ENCODE data around the gene ANKRD33.

The ANKRD33 gene

DNA sequence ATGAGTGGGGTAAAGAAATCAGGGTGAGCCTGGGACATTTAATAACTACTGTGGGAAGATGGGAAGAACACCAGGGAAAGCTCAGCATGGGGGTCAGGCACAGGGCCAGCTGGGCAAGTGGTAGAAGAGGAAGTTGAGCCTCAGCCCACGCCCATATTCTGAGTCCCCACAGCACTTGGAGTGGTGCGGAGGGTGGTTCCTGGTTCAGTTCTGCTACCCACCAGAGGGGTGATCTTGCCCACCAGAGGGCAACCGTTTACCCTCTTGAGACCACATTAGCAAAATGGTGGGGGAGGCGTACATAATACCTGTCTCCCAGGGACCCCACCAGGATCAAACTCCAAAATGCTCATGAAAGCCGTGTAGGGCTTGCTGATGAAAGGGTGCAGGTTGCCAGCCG is 16.8 kb upstream of the ANKRD33 start:
- no peak overlapping the region for H3K56ac ChIP-seq (ENCODE audit: low read length)
- no peak overlapping the region for H2AK5ac ChIP-seq (ENCODE audit: low read length)
- H2BK120ac ChIP-seq (ENCODE audit: low read depth, low read length) = no peak overlapping the region
- H4K8ac ChIP-seq (ENCODE audit: low read depth, low read length) = no peak overlapping the region
- H3K36me3 ChIP-seq (ENCODE audit: control insufficient read depth, insufficient read depth, low read length) = no peaks in the 10 kb centered on the region
- no peak overlapping the region for H3K4me2 ChIP-seq (ENCODE audit: low read length)
- H3K27me3 ChIP-seq (ENCODE audit: insufficient read depth, low read length, poor library complexity) = peaks cover 5% of the 10 kb centered on the region
- H3K4ac ChIP-seq (ENCODE audit: low read depth, low read length) = no peak overlapping the region
- no peak overlapping the region for H2BK15ac ChIP-seq (replicated peaks; ENCODE audit: low read depth)
- H3K79me2 ChIP-seq (ENCODE audit: control insufficient read depth, insufficient read depth, low read length) = no peaks in the 10 kb centered on the region
- H2BK5ac ChIP-seq (ENCODE audit: low read length) = no peak overlapping the region
- no peak overlapping the region for H4K5ac ChIP-seq (ENCODE audit: low read length)
- DNase-seq = no peak
- no peaks in the 10 kb centered on the region for H3K79me1 ChIP-seq (ENCODE audit: low read length)
- H3K9ac ChIP-seq (ENCODE audit: low read length) = no peak overlapping the region
- WGBS (ENCODE audit: extremely low coverage, insufficient coverage, low lambda C conversion rate) = no CpG with 5 or more reads among the region's 6 CpGs
- no peak overlapping the region for H3K27ac ChIP-seq (ENCODE audit: low read depth, low read length)
- H3K23ac ChIP-seq (ENCODE audit: low read length) = no peak overlapping the region
- no peaks in the 10 kb centered on the region for H3K4me1 ChIP-seq (ENCODE audit: control insufficient read depth, low read depth, low read length)
- H3K18ac ChIP-seq (ENCODE audit: low read length) = no peak overlapping the region
- H3K4me3 ChIP-seq (ENCODE audit: low read length) = no peak overlapping the region

DNA sequence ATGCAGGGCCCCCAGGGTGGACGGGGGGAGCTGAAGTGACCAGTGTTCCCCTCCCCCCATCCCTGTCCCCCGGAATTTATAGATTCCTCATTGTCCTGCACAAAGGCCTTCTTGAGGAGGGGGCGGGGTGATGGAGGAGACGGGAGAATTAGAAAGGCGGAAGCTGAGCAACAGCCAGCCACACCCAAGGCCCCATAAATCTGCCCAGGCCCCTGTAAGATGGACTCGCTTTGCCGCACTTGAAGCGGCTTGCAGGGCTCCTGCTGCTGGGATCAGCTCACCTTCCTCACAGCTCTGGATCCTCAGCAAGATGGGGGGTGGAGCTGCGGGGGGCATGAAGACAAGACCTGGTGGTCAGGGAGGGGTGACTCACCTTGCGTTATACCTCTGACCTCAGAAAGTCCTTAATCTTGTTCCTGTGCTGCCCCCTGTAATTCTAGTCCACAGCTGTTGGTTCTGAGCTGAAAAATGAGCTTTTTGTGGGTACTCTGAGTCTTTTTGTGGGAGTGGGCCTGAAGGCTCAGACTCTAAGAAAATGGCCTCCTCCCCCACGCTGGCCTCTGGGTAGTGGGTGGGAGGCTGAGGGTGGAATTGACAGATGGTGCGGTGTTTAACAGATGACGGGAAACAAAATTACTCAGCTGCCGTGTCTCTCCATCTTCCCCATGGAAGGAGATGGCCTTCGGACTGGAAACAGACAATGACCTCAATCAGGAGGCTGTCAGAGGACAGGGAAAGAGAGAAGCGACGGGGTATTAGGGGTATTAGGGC is 15.8 kb upstream of the ANKRD33 start:
- no peak overlapping the region for H3K4me2 ChIP-seq (ENCODE audit: low read length)
- no peak overlapping the region for H3K9ac ChIP-seq (ENCODE audit: low read length)
- H2AK5ac ChIP-seq (ENCODE audit: low read length) = no peak overlapping the region
- no peak overlapping the region for H2BK15ac ChIP-seq (replicated peaks; ENCODE audit: low read depth)
- no peaks in the 10 kb centered on the region for H3K4me1 ChIP-seq (ENCODE audit: control insufficient read depth, low read depth, low read length)
- no peak overlapping the region for H3K27ac ChIP-seq (ENCODE audit: low read depth, low read length)
- H4K5ac ChIP-seq (ENCODE audit: low read length) = no peak overlapping the region
- H3K23ac ChIP-seq (ENCODE audit: low read length) = no peak overlapping the region
- no peak overlapping the region for H3K56ac ChIP-seq (ENCODE audit: low read length)
- no peak overlapping the region for H3K4ac ChIP-seq (ENCODE audit: low read depth, low read length)
- WGBS (ENCODE audit: extremely low coverage, insufficient coverage, low lambda C conversion rate) = no CpG with 5 or more reads among the region's 17 CpGs
- H3K27me3 ChIP-seq (ENCODE audit: insufficient read depth, low read length, poor library complexity) = peaks cover 5% of the 10 kb centered on the region
- no peak overlapping the region for H2BK5ac ChIP-seq (ENCODE audit: low read length)
- H3K79me2 ChIP-seq (ENCODE audit: control insufficient read depth, insufficient read depth, low read length) = no peaks in the 10 kb centered on the region
- H2BK120ac ChIP-seq (ENCODE audit: low read depth, low read length) = no peak overlapping the region
- no peak overlapping the region for H3K18ac ChIP-seq (ENCODE audit: low read length)
- H3K36me3 ChIP-seq (ENCODE audit: control insufficient read depth, insufficient read depth, low read length) = no peaks in the 10 kb centered on the region
- H3K79me1 ChIP-seq (ENCODE audit: low read length) = no peaks in the 10 kb centered on the region
- DNase-seq = no peak
- H4K8ac ChIP-seq (ENCODE audit: low read depth, low read length) = no peak overlapping the region
- no peak overlapping the region for H3K4me3 ChIP-seq (ENCODE audit: low read length)

GRCh38 chr12:51872689-51872981 is 15.3 kb upstream of the ANKRD33 start:
- no peak overlapping the region for H2BK15ac ChIP-seq (replicated peaks; ENCODE audit: low read depth)
- H3K79me1 ChIP-seq (ENCODE audit: low read length) = no peaks in the 10 kb centered on the region
- H4K8ac ChIP-seq (ENCODE audit: low read depth, low read length) = no peak overlapping the region
- no peak overlapping the region for H3K4ac ChIP-seq (ENCODE audit: low read depth, low read length)
- no peaks in the 10 kb centered on the region for H3K79me2 ChIP-seq (ENCODE audit: control insufficient read depth, insufficient read depth, low read length)
- H3K36me3 ChIP-seq (ENCODE audit: control insufficient read depth, insufficient read depth, low read length) = no peaks in the 10 kb centered on the region
- no peak overlapping the region for H3K27ac ChIP-seq (ENCODE audit: low read depth, low read length)
- no peak overlapping the region for H2AK5ac ChIP-seq (ENCODE audit: low read length)
- peaks cover 5% of the 10 kb centered on the region for H3K27me3 ChIP-seq (ENCODE audit: insufficient read depth, low read length, poor library complexity)
- H4K5ac ChIP-seq (ENCODE audit: low read length) = no peak overlapping the region
- no CpG with 5 or more reads among the region's 3 CpGs for WGBS (ENCODE audit: extremely low coverage, insufficient coverage, low lambda C conversion rate)
- no peak overlapping the region for H2BK5ac ChIP-seq (ENCODE audit: low read length)
- no peaks in the 10 kb centered on the region for H3K4me1 ChIP-seq (ENCODE audit: control insufficient read depth, low read depth, low read length)
- no peak for DNase-seq
- no peak overlapping the region for H3K9ac ChIP-seq (ENCODE audit: low read length)
- no peak overlapping the region for H3K56ac ChIP-seq (ENCODE audit: low read length)
- H3K23ac ChIP-seq (ENCODE audit: low read length) = no peak overlapping the region
- H3K18ac ChIP-seq (ENCODE audit: low read length) = no peak overlapping the region
- H3K4me3 ChIP-seq (ENCODE audit: low read length) = no peak overlapping the region
- H2BK120ac ChIP-seq (ENCODE audit: low read depth, low read length) = no peak overlapping the region
- H3K4me2 ChIP-seq (ENCODE audit: low read length) = no peak overlapping the region

GRCh38 chr12:51873251-51873994 is 14.5 kb upstream of the ANKRD33 start:
- no peak overlapping the region for H3K23ac ChIP-seq (ENCODE audit: low read length)
- H3K27me3 ChIP-seq (ENCODE audit: insufficient read depth, low read length, poor library complexity) = peaks cover 4% of the 10 kb centered on the region
- no peak overlapping the region for H3K27ac ChIP-seq (ENCODE audit: low read depth, low read length)
- no peak overlapping the region for H3K9ac ChIP-seq (ENCODE audit: low read length)
- H3K79me2 ChIP-seq (ENCODE audit: control insufficient read depth, insufficient read depth, low read length) = no peaks in the 10 kb centered on the region
- H3K36me3 ChIP-seq (ENCODE audit: control insufficient read depth, insufficient read depth, low read length) = no peaks in the 10 kb centered on the region
- DNase-seq = no peak
- no peaks in the 10 kb centered on the region for H3K79me1 ChIP-seq (ENCODE audit: low read length)
- no peak overlapping the region for H3K4ac ChIP-seq (ENCODE audit: low read depth, low read length)
- H2AK5ac ChIP-seq (ENCODE audit: low read length) = no peak overlapping the region
- no peak overlapping the region for H4K8ac ChIP-seq (ENCODE audit: low read depth, low read length)
- no peak overlapping the region for H3K18ac ChIP-seq (ENCODE audit: low read length)
- H2BK5ac ChIP-seq (ENCODE audit: low read length) = no peak overlapping the region
- no peak overlapping the region for H4K5ac ChIP-seq (ENCODE audit: low read length)
- H3K4me2 ChIP-seq (ENCODE audit: low read length) = no peak overlapping the region
- no peak overlapping the region for H2BK15ac ChIP-seq (replicated peaks; ENCODE audit: low read depth)
- H3K56ac ChIP-seq (ENCODE audit: low read length) = no peak overlapping the region
- no CpG with 5 or more reads among the region's 8 CpGs for WGBS (ENCODE audit: extremely low coverage, insufficient coverage, low lambda C conversion rate)
- no peak overlapping the region for H2BK120ac ChIP-seq (ENCODE audit: low read depth, low read length)
- no peak overlapping the region for H3K4me3 ChIP-seq (ENCODE audit: low read length)
- H3K4me1 ChIP-seq (ENCODE audit: control insufficient read depth, low read depth, low read length) = no peaks in the 10 kb centered on the region

DNA sequence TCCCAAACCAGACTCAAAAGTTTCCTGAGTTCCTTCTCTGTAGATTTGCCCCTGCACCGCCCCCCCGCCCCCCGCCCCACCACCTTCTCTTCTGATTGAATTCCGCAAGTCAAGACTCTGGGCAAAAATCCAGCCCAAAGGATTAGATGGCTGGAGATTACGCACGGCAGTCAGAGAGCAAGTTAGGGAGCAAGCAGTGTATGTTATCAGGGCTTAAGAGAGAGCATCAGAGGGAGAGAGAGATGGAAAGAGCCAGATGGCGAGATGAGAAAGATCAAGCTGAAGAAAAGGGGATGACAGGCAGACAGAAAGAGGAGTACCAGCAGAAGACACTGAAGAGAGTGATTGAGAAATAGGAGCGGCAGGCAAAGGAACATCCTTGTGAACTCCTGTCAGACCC is 13.9 kb upstream of the ANKRD33 start:
- Histone ChIP-seq H3K79me1 (ENCODE audit: low read length) (no peaks in the 10 kb centered on the region), H3K23ac (ENCODE audit: low read length) (no peak overlapping the region), H4K5ac (ENCODE audit: low read length) (no peak overlapping the region), H3K9ac (ENCODE audit: low read length) (no peak overlapping the region), H2BK5ac (ENCODE audit: low read length) (no peak overlapping the region), H2BK120ac (ENCODE audit: low read depth, low read length) (no peak overlapping the region), H3K18ac (ENCODE audit: low read length) (no peak overlapping the region), H3K79me2 (ENCODE audit: control insufficient read depth, insufficient read depth, low read length) (no peaks in the 10 kb centered on the region), H3K27me3 (ENCODE audit: insufficient read depth, low read length, poor library complexity) (peaks cover 2% of the 10 kb centered on the region), H2AK5ac (ENCODE audit: low read length) (no peak overlapping the region), H4K8ac (ENCODE audit: low read depth, low read length) (no peak overlapping the region), H3K4me2 (ENCODE audit: low read length) (no peak overlapping the region), H3K4me3 (ENCODE audit: low read length) (no peak overlapping the region), H2BK15ac (replicated peaks; ENCODE audit: low read depth) (no peak overlapping the region), H3K56ac (ENCODE audit: low read length) (no peak overlapping the region), H3K4me1 (ENCODE audit: control insufficient read depth, low read depth, low read length) (no peaks in the 10 kb centered on the region), H3K27ac (ENCODE audit: low read depth, low read length) (no peak overlapping the region), H3K4ac (ENCODE audit: low read depth, low read length) (no peak overlapping the region), H3K36me3 (ENCODE audit: control insufficient read depth, insufficient read depth, low read length) (no peaks in the 10 kb centered on the region)
- DNase-seq = no peak
- no CpG with 5 or more reads among the region's 8 CpGs for WGBS (ENCODE audit: extremely low coverage, insufficient coverage, low lambda C conversion rate)
